CD14-positive monocyte (primary cell): Measurements from ENCODE around the gene MS4A8. TPM values are rescaled to one million over a fixed set of nuclear protein-coding genes. Genes with fewer than 3 reads are reported as not detected.

ENCODE experiments used
- DNase-seq, 3 donors: peaks; one replicate each; pipeline ENCODE4 v3.0.0-alpha.2; 2011 to 2022
- H2AFZ ChIP-seq: 2 replicates; pipeline ENCODE4 v1.6.0; 2012; ENCODE audit warnings: mild to moderate bottlenecking, low read depth, low read length, inconsistent platforms; ENCODE audit not compliant: insufficient read depth, poor library complexity, severe bottlenecking
- H3K27ac ChIP-seq, 2 donors: 1 replicate in 1 of 2; 2 replicates in 1 of 2; pipeline ENCODE4 v1.5.1; 2012 to 2013; ENCODE audit warnings: low read length in 2 of 2, control low read depth in 1 of 2, inconsistent platforms in 1 of 2, low read depth in 1 of 2, mild to moderate bottlenecking in 1 of 2
- H3K27me3 ChIP-seq, 2 donors: one replicate each; pipeline versions ENCODE4 v1.6.0 to v1.6.1; 2011 to 2013; ENCODE audit warnings: low read length in 2 of 2; ENCODE audit not compliant: control insufficient read depth in 2 of 2, insufficient read depth in 2 of 2
- H3K36me3 ChIP-seq, 2 donors: replicated peaks in 1 of 2; 1 replicate in 1 of 2; 2 replicates in 1 of 2; pipeline versions ENCODE4 v1.5.1 to v1.6.1; 2012 to 2013; ENCODE audit warnings: low read length in 2 of 2, control low read depth in 1 of 2, inconsistent platforms in 1 of 2, mild to moderate bottlenecking in 1 of 2; ENCODE audit not compliant: insufficient read depth in 2 of 2, control insufficient read depth in 1 of 2
- H3K4me1 ChIP-seq, 2 donors: 1 replicate in 1 of 2; 2 replicates in 1 of 2; pipeline versions ENCODE4 v1.5.1 to v1.6.1; 2012 to 2013; ENCODE audit warnings: low read length in 2 of 2, control low read depth in 1 of 2, inconsistent platforms in 1 of 2, mild to moderate bottlenecking in 1 of 2, moderate library complexity in 1 of 2; ENCODE audit not compliant: insufficient read depth in 2 of 2, control insufficient read depth in 1 of 2
- H3K4me2 ChIP-seq: replicated peaks from 2 replicates; pipeline ENCODE3; 2012; ENCODE audit warnings: low read length, moderate library complexity, mild to moderate bottlenecking; ENCODE audit not compliant: poor library complexity, severe bottlenecking; ENCODE audit errors: extremely low read depth
- H3K4me3 ChIP-seq, 3 experiments: fragments of 200-600 bp in 1 of 3; sonication (generic) in 1 of 3; replicated peaks in 1 of 3; 1 replicate in 2 of 3; 2 replicates in 1 of 3; pipeline ENCODE4 v1.5.1; 2011 to 2013; ENCODE audit warnings: low read length in 3 of 3, mild to moderate bottlenecking in 3 of 3, control low read depth in 2 of 3, low read depth in 2 of 3, inconsistent platforms in 1 of 3, moderate library complexity in 1 of 3
- H3K79me2 ChIP-seq: 2 replicates; pipeline ENCODE4 v1.6.0; 2012; ENCODE audit warnings: mild to moderate bottlenecking, control low read depth, inconsistent platforms, low read length, moderate library complexity; ENCODE audit not compliant: insufficient read depth
- H3K9ac ChIP-seq: 2 replicates; pipeline ENCODE4 v1.6.0; 2017; ENCODE audit warnings: low read length, mild to moderate bottlenecking; ENCODE audit not compliant: insufficient read depth, poor library complexity, severe bottlenecking
- H3K9me3 ChIP-seq, 2 donors: replicated peaks in 1 of 2; 1 replicate in 1 of 2; 2 replicates in 1 of 2; pipeline versions ENCODE4 v1.5.1 to v1.6.1; 2012 to 2013; ENCODE audit warnings: low read length in 2 of 2, control low read depth in 1 of 2; ENCODE audit not compliant: control insufficient read depth in 1 of 2, insufficient read depth in 1 of 2
- H4K20me1 ChIP-seq: 2 replicates; pipeline ENCODE4 v1.6.0; 2012; ENCODE audit warnings: mild to moderate bottlenecking, low read length, control low read depth, moderate library complexity; ENCODE audit not compliant: insufficient read depth
- H3K27ac Mint-ChIP-seq, 7 donors: one replicate each; pipeline ENCODE4 v1.8.0; 2020; ENCODE audit warnings: mild to moderate bottlenecking in 7 of 7, mixed read lengths in 7 of 7, moderate library complexity in 6 of 7, inconsistent platforms in 2 of 7
- H3K27me3 Mint-ChIP-seq, 3 donors: one replicate each; pipeline ENCODE4 v1.8.0; 2021 to 2022; ENCODE audit warnings: low read depth in 3 of 3, mild to moderate bottlenecking in 3 of 3, mixed read lengths in 3 of 3, moderate library complexity in 3 of 3, inconsistent platforms in 1 of 3
- H3K36me3 Mint-ChIP-seq, 2 donors: one replicate each; pipeline ENCODE4 v1.8.0; 2020; ENCODE audit warnings: mixed read lengths in 2 of 2, inconsistent platforms in 1 of 2, mild to moderate bottlenecking in 1 of 2
- H3K4me1 Mint-ChIP-seq: one replicate; pipeline ENCODE4 v1.8.0; 2020; ENCODE audit warnings: mild to moderate bottlenecking, mixed read lengths
- H3K4me3 Mint-ChIP-seq, 2 donors: one replicate each; pipeline ENCODE4 v1.8.0; 2020; ENCODE audit warnings: mild to moderate bottlenecking in 2 of 2, mixed read lengths in 2 of 2, moderate library complexity in 1 of 2
- H3K9me3 Mint-ChIP-seq, 7 donors: one replicate each; pipeline ENCODE4 v1.8.0; 2020 to 2022; ENCODE audit warnings: mixed read lengths in 7 of 7, mild to moderate bottlenecking in 6 of 7, moderate library complexity in 6 of 7, inconsistent platforms in 2 of 7
- WGBS: methylation state at CpG from one replicate; pipeline ENCODE4 v1.1.5; 2013; ENCODE audit warnings: missing lambda C conversion rate; ENCODE audit not compliant: insufficient coverage; 5-methylcytosine and 5-hydroxymethylcytosine counted together
- intact Hi-C, 2 donors: fragments of 100-400 bp; cut with micrococcal nuclease; formaldehyde crosslinking; loops; one replicate each; pipeline versions ENCODE4 v1.15.0 to v1.15.1; 2023
- polyA plus RNA-seq, 3 donors: library from polyadenylated mRNA; depleted of rRNA in 1 of 3; unstranded in 2 of 3; stranded (reverse) in 1 of 3; fragments of 300-500 nt in 2 of 3; fragments of >200 nt in 1 of 3; fragmentation: Illumina TruSeq in 2 of 3; gene quantifications; 1 replicate in 2 of 3; 2 replicates in 1 of 3; pipeline ENCODE4 v1.2.3, GENCODE V29; 2012 to 2021
- TF ChIP-seq, protein P1 (sequence below): fragments of 200-600 bp; IDR thresholded peaks from one replicate; pipeline ENCODE4 v1.8.0; 2022; ENCODE audit warnings: antibody characterized with exemption, mild to moderate bottlenecking

MS4A8 gene
- polyA plus RNA-seq, 3 donors: not detected

- H3K79me2 ChIP-seq: no peaks in the 10 kb centered on the region
- Mint-ChIP-seq H3K9me3 (peaks cover 0 to 3% (median 0%) of the 10 kb centered on the region in 7 donors), H3K36me3 (no peaks in the 10 kb centered on the region), H3K27me3 (peaks cover 1 to 8% (median 3%) of the 10 kb centered on the region in 3 donors), H3K4me3 (no peak overlapping the region), H3K4me1 (no peaks in the 10 kb centered on the region), H3K27ac (no peak overlapping the region)
- intact Hi-C loops: no loop called here
- no peaks in the 10 kb centered on the region for H3K36me3 ChIP-seq
- H3K4me1 ChIP-seq: no peaks in the 10 kb centered on the region
- H3K9ac ChIP-seq: no peak overlapping the region
- H3K4me3 ChIP-seq: no peak overlapping the region
- WGBS: no CpG with 5 or more reads among the region's 5 CpGs
- H3K9me3 ChIP-seq: no peaks in the 10 kb centered on the region
- H3K27ac ChIP-seq: no peak overlapping the region
- H2AFZ ChIP-seq: no peak overlapping the region
- H3K27me3 ChIP-seq: no peaks in the 10 kb centered on the region
- H4K20me1 ChIP-seq: no peaks in the 10 kb centered on the region
- TF ChIP-seq, protein P1, sequence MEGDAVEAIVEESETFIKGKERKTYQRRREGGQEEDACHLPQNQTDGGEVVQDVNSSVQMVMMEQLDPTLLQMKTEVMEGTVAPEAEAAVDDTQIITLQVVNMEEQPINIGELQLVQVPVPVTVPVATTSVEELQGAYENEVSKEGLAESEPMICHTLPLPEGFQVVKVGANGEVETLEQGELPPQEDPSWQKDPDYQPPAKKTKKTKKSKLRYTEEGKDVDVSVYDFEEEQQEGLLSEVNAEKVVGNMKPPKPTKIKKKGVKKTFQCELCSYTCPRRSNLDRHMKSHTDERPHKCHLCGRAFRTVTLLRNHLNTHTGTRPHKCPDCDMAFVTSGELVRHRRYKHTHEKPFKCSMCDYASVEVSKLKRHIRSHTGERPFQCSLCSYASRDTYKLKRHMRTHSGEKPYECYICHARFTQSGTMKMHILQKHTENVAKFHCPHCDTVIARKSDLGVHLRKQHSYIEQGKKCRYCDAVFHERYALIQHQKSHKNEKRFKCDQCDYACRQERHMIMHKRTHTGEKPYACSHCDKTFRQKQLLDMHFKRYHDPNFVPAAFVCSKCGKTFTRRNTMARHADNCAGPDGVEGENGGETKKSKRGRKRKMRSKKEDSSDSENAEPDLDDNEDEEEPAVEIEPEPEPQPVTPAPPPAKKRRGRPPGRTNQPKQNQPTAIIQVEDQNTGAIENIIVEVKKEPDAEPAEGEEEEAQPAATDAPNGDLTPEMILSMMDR: no peak
- no peak for DNase-seq
- H3K4me2 ChIP-seq: no peak overlapping the region
Measured at GRCh38 chr11:60706931-60707330, 7.5 kb downstream of the MS4A8 start.

DNA sequence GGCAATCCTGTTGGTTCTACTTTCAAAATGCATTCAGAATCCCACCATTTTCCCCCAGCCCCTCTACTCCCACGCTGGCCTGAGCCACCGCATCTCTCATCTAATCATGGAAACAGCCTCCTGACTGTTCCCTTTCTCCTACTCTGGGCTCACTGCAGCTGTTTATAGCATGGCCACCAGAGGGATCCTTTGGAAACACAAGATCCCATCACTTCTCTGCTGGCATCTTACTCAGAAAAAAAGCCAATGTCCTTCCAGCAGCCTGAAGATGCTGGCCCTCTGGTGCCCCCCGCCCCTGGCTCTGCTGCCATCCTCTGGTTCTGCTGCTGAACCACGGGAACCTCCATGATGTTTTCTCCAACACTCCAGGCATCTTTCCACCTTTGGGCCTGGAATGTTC is 11.1 kb downstream of the MS4A8 start:
- H4K20me1 ChIP-seq: no peaks in the 10 kb centered on the region
- no peak overlapping the region for H3K4me2 ChIP-seq
- H3K27ac ChIP-seq: no peak overlapping the region
- Mint-ChIP-seq H3K9me3 (peaks cover 0 to 2% (median 0%) of the 10 kb centered on the region in 7 donors), H3K4me1 (no peaks in the 10 kb centered on the region), H3K27me3 (peaks cover 1 to 5% (median 3%) of the 10 kb centered on the region in 3 donors), H3K27ac (no peak overlapping the region), H3K36me3 (no peaks in the 10 kb centered on the region), H3K4me3 (no peak overlapping the region)
- H3K4me3 ChIP-seq: no peak overlapping the region
- TF ChIP-seq, protein P1: no peak
- H2AFZ ChIP-seq: no peak overlapping the region
- peaks cover 0 to 2% of the 10 kb centered on the region in 2 donors for H3K27me3 ChIP-seq
- H3K36me3 ChIP-seq: no peaks in the 10 kb centered on the region
- no peaks in the 10 kb centered on the region for H3K4me1 ChIP-seq
- DNase-seq: no peak
- WGBS: 87% methylated on average over 4 of the region's 4 CpGs
- H3K9me3 ChIP-seq: no peaks in the 10 kb centered on the region
- intact Hi-C loops: no loop called here
- no peak overlapping the region for H3K9ac ChIP-seq
- H3K79me2 ChIP-seq: no peaks in the 10 kb centered on the region
